Activated T-cell treated with anti-CD3 and anti-CD28 coated beads, Interleukin-2, amount 50 U/mL, for 48 hours (primary cell): ENCODE results near the gene CACNA2D2.

Experiments
- DNase-seq, 2 experiments: peaks; one replicate each; pipeline ENCODE4 v3.0.0-alpha.2; 2020

CACNA2D2 gene

GRCh38 chr3:50359760-50360110 is 143.7 kb downstream of the CACNA2D2 start:
- DNase-seq: no peak

GRCh38 chr3:50358911-50359759 is 144.3 kb downstream of the CACNA2D2 start, which contains the start of gene TMEM115:
Gene TMEM115 (minus strand): TSS chr3:50359521. CDS start chr3:50359063, 458 bp downstream.
- DNase-seq: peak; percentile 94

- DNase-seq: no peak
Measured at GRCh38 chr3:50358355-50358910, 145.0 kb downstream of the CACNA2D2 start.

- DNase-seq: no peak
Measured at GRCh38 chr3:50357481-50357880, 146.0 kb downstream of the CACNA2D2 start.

GRCh38 chr3:50356553-50356952 is 146.9 kb downstream of the CACNA2D2 start:
- DNase-seq: no peak

GRCh38 chr3:50355829-50356552 is 147.4 kb downstream of the CACNA2D2 start:
- no peak for DNase-seq

GRCh38 chr3:50354850-50355249 is 148.6 kb downstream of the CACNA2D2 start:
- DNase-seq: no peak

GRCh38 chr3:50354186-50354764 is 149.2 kb downstream of the CACNA2D2 start:
- DNase-seq: no peak

GRCh38 chr3:50353245-50354004 is 150.0 kb downstream of the CACNA2D2 start:
- no peak for DNase-seq

GRCh38 chr3:50352781-50353180 is 150.7 kb downstream of the CACNA2D2 start:
- no peak for DNase-seq

GRCh38 chr3:50351323-50351697 is 152.1 kb downstream of the CACNA2D2 start:
- no peak for DNase-seq

- DNase-seq: peak; percentile 100
Measured at GRCh38 chr3:50350527-50351322, 152.7 kb downstream of the CACNA2D2 start, which contains the start of the genes CYB561D2 and NPRL2. Gene CYB561D2 (plus strand): TSS chr3:50350862. CDS start chr3:50351434, 572 bp downstream. Gene NPRL2 (minus strand): TSS chr3:50350775. CDS start chr3:50350652, 123 bp downstream.

GRCh38 chr3:50350213-50350526 is 153.3 kb downstream of the CACNA2D2 start:
- DNase-seq: no peak

GRCh38 chr3:50347187-50347813 is 156.1 kb downstream of the CACNA2D2 start:
- peak; percentile 82 for DNase-seq

GRCh38 chr3:50345586-50346234 is 157.7 kb downstream of the CACNA2D2 start, which contains the start of gene ZMYND10:
Gene ZMYND10 (minus strand): TSS chr3:50345732. CDS start chr3:50345579, 153 bp downstream.
- DNase-seq: peak; percentile 85 to 87

GRCh38 chr3:50345008-50345407 is 158.4 kb downstream of the CACNA2D2 start:
- no peak for DNase-seq

GRCh38 chr3:50342813-50343633 is 160.4 kb downstream of the CACNA2D2 start:
- DNase-seq: no peak

- no peak for DNase-seq
Measured at GRCh38 chr3:50341996-50342650, 161.3 kb downstream of the CACNA2D2 start.

- no peak for DNase-seq
Measured at GRCh38 chr3:50341537-50341936, 161.9 kb downstream of the CACNA2D2 start.
